GM18907 (cell line): Measurements from ENCODE around the gene OR13F1.
"Not testable (repeated sequence)": the region's sequence is repeated elsewhere in the genome, so short reads cannot be mapped to it uniquely, and the experiment has no call there.

Experiments
- ATAC-seq: cut with Tn5 transposase; IDR thresholded peaks from one replicate; pipeline ENCODE4 v1.9.1; 2021; ENCODE audit warnings: mild to moderate bottlenecking, moderate library complexity; ENCODE audit not compliant: unreplicated experiment

Gene OR13F1, protein sequence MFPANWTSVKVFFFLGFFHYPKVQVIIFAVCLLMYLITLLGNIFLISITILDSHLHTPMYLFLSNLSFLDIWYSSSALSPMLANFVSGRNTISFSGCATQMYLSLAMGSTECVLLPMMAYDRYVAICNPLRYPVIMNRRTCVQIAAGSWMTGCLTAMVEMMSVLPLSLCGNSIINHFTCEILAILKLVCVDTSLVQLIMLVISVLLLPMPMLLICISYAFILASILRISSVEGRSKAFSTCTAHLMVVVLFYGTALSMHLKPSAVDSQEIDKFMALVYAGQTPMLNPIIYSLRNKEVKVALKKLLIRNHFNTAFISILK

DNA sequence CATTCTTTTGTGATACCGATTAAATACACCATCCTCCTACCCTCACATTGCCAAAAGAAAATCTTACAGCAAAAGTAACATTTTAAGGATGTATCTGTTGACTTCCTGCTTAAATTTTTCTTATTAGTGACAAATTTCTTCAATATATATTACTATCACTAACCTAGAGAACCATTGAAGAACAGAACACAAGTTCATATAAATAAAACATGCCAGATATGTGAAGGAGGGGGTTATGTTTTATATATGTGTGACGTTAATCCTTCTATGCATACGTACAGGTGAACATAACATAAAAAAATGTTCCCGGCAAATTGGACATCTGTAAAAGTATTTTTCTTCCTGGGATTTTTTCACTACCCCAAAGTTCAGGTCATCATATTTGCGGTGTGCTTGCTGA is at the start of gene OR13F1:
Gene OR13F1 (plus strand): TSS at position 301 of the 400 bp plus-strand sequence. CDS start 0 bp downstream, at position 301.
- ATAC-seq: no peak

DNA sequence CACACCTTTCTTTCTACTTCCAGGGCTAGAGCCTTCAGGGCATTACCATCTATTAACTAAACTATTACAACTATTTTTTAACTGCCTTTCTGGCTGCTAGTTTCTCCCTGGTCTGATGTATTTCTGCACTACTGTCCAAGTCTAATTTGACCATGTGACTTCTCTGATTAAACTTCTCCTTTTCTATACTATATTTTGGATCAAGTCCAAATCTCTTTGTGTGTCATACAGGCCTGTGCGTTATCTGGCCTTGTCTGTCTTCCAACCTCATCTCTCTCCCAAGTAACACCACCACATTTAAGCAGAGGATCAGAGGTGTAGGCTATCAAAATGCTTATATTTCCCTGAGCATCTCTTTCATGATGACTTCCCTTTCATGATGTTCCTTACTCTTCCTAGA is 47.2 kb upstream of the OR13F1 start:
- ATAC-seq: no peak

DNA sequence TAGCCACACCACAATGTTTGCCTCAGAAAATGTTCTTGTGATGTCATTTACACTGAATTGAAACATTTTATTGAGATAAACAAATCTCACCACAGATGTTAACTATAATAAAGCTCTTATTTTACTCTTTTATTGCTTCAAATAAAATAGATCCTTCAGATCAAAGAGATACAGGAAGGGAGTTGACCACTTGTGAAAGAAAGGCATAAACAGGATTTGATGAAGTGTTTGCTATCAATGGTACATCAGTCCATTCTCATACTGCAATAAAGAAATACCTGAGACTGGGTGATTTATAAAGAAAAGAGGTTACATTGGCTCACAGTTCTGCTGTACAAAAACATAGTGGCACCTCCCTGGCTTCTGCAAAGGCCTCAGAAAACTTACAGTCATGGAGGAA is 40.2 kb upstream of the OR13F1 start:
- no peak for ATAC-seq

DNA sequence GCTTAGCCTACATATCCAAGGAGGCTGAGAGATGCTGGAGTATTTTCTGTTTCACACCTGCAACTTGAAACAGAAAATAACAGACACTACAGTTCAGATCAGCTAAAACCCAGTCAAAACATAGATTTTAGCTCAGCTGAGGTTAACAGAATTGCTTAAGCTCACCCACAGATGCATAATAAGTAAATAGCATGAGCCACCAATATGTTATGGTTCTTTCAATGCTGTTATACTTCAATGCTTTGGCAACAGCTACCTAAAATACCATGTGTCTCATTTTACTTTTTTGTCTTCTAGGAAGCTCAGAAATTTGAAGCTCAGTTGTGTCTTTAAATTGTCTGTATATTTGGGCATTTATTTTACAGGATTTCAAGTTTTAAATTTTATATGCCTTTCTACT is 35.8 kb upstream of the OR13F1 start:
- ATAC-seq: no peak

DNA sequence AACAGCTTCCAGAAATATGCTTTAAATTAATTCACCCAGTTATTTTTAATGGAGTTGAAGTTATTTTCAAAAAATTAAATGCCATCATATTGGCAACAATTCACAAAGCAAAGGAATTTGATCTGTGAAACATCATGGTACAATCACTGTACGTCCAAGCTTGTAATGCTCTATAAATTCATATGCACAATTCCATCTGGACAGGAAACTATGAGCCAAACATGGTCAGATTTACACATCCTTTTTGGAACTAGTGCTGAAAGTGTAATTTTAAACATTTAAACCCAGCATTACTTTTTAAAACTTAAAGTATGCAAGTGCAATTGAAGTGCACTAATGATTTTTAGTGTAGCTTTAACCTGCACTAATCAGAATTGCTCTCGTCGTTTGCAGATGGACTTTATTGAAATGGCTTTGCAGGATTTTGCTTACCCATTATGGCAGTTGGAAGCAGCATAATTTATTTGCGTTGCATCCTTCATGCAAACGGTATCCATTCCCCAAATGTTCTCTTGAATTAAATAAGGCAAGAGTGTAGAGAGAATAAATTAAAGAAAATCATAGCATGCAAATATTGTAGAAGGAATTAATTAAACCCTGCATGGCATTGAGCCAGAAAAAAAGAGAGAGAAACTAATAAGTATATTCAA is 21.0 kb upstream of the OR13F1 start:
- ATAC-seq: no peak

DNA sequence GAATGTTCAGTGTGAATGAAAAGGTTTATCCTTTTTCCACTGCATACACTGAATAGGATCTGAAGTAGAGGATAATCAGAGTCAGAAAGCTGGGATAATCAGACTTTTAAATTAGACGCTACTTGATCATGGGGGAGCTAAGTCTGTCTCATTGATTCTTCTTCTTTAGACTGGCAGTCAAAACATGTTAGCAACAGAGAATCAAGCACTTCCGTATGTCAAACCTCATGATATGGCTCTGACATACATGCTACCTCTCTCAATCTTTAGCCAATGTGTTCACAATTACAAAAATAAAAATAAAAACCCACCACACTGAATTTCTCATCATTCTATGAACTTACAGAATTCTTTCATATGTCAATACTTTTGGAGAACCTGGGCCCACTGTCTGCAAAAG is 19.0 kb upstream of the OR13F1 start:
- ATAC-seq: no peak

DNA sequence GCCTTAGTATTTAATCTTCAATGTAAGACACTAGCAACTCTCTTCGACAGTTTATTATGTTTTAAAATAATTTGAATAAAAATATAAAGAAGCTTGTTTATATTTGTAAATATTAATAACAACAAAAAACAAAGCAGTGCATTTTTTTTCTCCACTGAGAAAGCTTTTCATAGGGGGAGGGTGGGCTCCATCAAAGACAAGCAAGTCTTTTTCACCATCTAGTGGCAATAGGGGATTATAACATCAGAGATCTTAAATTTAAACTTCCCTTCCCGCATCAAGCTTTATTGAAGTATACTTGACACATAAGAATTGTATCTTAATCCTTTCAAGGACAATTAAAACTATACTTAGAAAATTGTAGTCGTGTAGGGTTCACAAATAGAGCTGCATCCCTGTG is 9.3 kb upstream of the OR13F1 start:
- ATAC-seq: no peak

DNA sequence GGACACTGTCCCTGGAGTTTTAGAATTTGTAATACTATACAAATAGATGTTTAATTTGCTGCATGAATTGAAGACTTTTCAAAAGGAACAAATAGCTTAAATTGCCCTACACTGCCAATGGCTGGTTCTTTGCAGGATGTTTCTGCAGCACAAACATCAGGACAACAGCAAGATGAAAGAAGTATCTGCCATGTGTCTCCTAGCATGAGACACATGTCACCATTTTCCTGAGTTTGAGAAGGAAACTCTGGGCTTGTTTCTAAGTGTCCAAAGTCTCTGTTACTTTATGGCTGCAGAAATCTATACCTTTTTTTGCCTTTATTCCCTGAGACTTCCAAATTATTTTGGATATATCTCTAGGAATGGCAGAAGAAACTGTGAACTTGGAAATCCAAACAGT is 623 bp upstream of the OR13F1 start:
- no peak for ATAC-seq

DNA sequence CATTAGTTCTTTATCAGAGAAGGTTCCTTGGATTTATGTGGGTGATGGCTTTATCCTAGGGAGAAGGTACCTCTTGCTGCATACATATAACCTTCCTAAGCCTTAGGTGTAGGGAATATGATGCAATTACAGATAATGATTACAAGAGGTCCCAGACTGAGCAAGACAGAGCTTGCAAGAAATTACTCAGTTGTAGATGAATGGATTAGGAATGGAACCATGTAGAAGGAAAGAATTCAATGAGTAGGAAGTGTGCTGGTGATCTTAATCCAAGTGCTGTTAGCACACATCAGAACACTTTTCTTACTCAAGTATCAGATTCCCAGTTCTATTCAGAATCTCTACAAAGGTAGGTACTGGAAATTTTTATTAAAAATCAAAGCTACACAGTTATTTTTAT is 2.5 kb downstream of the OR13F1 start:
- ATAC-seq: no peak

DNA sequence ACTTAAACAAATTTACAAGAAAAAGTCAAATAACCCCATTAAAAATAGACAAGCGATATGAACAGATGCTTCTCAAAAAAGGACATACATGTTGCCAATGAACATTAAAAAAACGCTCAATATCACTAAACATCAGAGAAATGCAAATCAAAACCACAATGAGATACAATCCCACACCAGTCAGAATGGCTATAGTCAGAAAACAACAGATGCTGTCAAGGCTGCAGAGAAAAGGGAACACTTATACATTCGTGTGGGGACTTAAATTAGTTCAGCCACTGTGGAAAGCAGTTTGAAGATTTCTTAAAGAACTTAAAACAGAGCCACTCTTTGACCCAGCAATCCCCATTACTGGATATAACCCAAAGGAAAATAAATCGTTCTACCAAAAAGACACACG is 10.8 kb downstream of the OR13F1 start:
- no peak for ATAC-seq

DNA sequence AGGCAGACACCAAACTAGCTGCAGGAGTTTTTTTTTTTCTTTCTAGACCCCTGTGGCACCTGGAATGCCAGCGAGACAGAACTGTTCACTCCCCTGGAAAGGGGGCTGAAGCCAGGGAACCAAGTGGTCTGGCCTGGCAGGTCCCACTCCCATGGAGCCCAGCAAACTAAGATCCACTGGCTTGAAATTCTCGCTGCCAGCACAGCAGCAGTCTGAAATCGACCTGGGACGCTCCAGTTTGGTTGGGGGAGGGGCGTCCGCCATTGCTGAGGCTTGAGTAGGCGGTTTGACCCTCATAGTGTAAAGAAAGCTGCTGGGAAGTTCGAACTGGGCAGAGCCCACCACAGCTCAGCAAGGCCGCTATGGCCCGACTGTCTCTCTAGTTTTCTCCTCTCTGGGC is 16.2 kb downstream of the OR13F1 start:
- ATAC-seq: not testable (repeated sequence)

DNA sequence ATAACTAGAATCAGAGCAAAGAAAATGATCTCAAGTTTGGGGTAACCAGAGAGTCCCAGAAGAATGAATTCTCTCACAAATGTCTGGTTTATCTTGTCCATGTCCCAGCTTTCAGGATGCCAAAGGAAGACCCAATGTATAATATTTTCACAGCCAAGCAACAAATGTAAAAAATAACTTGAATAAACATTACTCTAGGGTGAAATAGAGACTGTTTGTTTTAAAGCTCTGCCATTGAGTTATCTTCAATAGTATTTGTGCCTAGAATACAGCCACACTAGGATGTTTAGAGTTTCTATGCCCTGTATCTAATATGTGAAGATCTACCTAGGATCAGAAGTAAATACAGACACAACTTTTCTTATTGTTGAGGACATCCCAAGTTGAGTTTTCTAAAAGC is 23.0 kb downstream of the OR13F1 start, which contains the start of gene OR13C4:
Gene OR13C4 (minus strand): TSS at position 101 of the 400 bp plus-strand sequence. CDS start 0 bp downstream, at position 101.
- ATAC-seq: no peak

DNA sequence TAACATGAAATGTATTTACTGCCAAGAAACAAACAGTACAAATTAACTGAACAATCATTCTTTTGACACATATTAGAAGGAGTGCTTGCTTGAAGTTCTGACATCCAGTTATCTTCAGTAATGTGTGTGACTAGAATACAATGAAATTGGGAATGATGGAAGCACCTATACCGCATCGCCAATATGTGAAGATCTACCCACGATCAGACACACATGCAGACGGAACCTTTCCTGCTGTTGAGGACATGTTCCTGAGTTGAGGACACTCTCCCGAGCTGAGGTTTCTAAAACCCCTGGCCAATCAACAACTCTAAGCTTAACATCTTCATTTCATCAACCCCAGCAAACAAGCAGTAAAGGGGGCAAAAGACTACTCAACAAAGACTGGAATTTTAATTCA is 32.7 kb downstream of the OR13F1 start, which contains the start of gene OR13C3:
Gene OR13C3 (minus strand): TSS at position 101 of the 400 bp plus-strand sequence. CDS start 133 bp downstream, outside the sequence.
- ATAC-seq: no peak

DNA sequence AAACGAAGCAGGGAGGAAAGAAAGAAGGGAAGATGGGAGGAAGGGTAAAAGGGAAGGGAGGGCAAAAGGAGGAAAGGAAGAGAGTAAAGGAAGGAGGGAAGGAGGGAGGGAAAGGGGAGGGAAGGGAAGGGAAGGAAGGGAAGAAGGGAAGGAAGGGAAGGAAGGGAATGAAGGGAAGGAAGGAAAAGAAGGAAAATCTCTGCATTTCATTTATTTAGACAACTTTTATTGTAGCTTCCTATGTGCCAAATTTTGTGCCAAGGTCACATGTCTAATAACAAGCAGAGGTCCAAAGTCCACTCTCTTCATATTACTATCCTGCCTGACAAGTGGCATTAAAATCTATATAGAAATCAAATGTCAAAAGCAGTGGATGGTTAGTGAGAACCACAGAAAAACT is 35.2 kb downstream of the OR13F1 start:
- ATAC-seq: no peak

DNA sequence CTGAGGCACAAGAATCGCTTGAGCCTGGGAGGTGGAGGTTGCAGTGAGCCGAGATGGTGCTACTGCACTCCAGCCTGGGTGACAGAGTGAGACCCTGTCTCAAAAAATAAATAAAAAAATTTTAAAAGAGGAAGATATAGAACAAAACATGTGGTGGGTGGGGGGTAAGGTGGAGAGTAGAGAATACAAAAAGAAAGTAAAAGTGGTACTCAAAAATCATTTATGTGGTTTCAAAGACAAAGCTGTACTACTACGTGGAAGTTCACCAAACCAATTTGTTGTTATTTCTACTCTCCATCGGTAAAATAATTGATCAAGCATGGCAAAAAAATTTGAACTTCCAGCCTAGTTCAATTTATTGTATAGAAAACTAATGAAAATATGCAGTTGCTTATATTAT is 40.6 kb downstream of the OR13F1 start:
- ATAC-seq: no peak

DNA sequence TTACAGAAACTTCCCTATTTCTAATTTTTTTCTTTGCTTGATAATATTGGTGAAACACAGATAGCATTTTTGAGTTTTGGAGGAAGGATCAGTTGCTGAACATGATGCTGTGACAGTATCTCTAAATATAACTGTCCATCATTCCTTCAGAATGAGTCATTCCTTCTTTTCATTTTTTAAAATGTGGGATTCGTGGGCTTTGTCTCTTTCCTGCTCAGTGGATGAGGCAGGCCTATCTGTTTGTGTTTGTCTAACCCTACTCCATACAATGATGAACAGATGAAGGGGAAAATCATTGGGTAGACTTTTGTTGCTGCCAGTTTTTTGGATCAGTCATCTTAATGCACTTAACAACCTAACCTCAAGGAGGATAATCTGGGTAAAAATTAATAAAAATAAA is 49.2 kb downstream of the OR13F1 start:
- no peak for ATAC-seq
